HG02623 (cell line): Measurements from ENCODE around the gene RYR3.

Experiments
- ATAC-seq: cut with Tn5 transposase; IDR thresholded peaks from one replicate; pipeline ENCODE4 v1.9.1; 2021; ENCODE audit warnings: moderate library complexity; ENCODE audit not compliant: unreplicated experiment

Gene RYR3

DNA sequence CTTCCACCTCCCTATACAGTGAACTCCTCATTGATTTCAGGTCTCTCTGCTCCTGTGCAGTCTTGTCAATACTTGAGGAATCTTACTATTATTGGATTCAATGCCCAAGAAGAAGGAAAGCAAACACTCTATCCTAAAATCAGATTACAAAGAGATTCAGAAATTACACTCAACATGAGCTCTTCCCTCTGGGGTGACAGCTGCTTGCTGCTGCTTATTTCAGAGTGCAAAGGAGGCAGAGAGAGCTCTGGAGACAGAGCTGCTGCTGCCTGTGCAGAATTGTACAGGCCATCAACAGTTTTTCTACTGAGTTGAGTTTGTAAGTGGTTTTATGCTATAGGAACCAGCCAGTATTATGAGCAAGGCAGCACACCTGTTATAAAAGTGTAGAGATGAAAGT, 7.1 kb downstream of the RYR3 start:
- ATAC-seq = no peak

DNA sequence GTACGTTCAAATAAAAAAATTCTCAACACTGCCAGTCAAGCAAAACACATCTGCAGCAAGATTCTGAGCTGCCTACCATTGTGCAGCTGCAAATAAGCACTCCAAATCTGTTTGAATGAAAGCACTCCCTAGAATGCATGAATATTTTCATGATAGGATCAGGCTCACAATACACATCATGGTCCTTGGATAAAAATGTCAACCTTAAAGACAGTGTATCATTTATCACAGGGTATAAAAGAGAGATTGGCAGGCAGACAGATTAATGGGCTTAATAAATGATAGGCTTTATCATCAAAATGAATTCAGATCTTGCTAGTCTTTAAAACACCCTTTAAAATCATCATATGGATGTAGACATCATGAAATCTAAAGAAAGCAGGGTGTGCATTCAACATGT, 9.2 kb downstream of the RYR3 start:
- ATAC-seq = no peak

DNA sequence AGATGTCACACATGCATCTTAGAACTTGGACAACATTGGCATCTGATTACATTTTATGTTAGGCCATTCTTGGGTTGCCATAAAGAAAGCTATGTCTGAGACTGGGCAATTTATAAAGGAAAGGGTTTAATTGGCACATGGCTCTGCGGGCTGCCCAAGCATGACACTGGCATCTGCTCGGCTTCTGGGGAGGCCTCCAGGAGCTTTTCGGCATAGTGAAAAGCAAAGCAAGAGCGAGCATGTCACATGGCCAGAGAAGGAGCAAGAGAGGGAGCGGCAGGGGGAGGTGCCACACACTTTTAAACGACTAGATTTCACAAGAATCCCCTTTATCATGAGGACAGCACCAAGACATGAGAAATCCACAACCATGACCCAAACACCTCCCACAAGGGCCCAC, 11.3 kb downstream of the RYR3 start:
- ATAC-seq = no peak

DNA sequence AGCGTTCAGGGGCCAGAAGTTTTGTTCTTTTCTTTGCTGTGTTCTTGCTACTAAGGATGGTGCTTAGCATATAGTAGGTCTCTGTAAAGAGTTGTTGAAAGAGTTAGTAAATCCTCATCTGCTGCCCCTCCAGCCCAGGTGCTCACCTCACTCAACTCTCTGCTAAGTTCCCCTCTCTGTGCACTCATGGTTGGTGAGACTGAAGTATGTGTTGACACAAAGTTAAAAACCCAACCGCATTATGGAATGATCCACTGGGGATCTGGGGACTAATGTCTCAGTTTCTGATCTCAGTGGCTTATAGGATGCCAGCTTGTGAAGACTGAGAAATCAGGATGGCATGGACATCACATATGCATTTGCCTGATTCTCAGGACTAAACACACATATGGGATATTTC, 13.8 kb downstream of the RYR3 start:
- ATAC-seq = no peak

DNA sequence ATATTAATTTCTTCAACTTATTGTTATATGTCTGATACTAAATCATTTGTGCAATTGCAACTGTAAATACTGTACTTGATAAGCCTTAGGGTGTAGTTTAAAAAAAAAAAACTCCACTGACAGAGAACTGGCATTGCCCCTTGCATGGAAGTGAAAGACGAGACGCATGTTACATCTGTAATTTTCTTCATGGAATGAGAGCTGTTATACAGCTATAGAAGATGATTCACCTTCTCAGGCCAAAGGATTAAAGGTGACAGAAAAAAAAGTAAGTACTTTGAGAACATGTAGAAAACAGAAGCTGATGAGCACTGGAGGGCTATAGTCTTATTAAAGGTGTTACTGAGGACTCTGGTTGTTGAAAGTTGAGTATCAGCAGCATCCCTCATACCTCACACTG, 16.1 kb downstream of the RYR3 start:
- ATAC-seq = no peak

DNA sequence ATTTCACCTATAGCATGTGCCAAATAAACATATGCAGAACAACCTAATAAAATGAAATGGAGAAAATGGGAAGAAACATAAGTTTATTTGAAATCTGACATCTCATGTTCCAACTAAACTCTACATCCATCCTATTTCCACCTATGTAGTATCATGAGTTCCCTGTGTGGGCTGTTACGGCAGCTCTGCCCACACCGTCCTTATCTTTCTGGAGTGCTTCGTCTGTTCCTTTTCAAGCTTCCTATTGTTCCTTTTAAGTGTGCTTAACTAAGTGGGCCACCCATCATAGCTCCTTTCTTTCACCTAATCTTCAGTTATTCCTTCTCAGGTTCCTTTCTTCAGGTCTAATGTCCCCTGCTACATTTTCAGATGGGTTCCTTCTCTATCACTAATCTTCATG, 17.3 kb downstream of the RYR3 start:
- no peak for ATAC-seq

DNA sequence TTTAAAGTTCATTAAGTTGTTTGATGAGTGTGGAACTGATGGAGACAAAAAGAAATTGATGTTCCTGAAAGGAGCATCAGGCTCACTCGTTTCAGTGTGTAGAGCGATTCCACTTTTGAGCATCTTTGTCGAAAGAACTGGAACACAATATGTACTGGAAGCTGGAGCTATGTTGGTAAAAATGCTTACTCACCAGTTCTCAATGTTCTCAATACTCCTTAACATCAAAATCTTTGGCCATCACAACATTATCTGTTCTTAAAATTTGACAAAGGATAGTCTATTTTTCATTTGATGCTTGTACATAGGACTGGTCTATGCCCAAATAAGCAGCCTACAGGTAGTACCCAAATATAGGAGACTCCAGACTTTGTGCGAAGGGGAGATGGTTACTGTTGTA, 18.7 kb downstream of the RYR3 start:
- ATAC-seq = no peak

DNA sequence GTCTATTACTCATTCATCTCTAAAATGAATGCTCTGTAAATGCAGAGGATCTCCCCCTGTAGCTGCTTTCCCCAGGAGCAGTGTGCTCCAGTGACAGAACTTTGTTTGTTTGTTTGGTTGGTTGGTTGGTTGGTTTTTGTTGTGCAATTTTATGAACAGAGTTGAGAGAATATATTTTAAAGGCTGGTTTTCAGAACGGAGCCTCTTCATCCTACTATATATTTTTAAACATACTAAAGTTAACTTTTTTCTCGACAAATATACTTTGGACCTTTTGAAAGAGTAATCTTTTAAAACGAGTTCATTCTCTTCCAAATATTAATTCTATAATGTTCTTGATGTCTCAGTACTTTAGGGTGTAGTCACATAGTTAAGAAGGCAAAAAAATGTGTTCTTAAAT, 20.2 kb downstream of the RYR3 start:
- no peak for ATAC-seq

DNA sequence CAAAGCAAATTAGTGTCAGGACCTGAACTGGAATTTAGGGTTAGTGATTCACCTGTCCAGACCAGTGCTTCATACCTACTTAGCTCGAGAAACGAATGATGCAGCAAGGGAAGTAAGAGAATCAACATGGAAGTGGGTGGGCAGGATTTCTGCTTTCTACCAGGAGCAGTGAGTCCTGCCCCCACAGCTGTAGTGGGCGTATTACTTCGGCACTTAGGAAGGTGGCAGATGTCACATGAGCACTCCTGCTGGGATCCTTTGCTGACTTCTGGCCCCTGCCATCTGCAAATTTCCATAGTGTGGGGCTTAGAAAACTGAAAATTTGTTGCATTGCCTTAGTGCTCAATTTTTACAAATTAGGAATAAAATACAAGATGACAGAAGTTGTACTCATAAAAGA, 31.2 kb downstream of the RYR3 start:
- ATAC-seq = no peak

DNA sequence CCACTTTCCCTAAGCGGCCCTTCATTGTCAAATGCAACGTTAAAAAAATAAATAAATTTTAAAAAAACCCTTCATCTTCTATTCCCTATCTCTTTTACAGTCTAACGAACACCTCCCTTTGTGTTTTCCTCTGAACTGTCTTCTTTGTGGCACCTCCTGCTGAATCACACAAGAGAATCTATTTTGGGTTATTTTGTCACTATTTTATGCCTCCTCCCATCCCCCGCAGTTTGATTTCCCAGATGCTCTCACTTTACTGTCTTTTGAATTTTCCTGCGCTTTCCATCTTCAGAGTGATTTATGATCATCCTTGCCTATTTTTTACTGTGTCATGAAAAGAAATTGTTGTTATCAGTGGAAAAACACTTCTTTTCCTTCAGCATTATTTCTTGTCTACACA, 32.5 kb downstream of the RYR3 start:
- no peak for ATAC-seq

DNA sequence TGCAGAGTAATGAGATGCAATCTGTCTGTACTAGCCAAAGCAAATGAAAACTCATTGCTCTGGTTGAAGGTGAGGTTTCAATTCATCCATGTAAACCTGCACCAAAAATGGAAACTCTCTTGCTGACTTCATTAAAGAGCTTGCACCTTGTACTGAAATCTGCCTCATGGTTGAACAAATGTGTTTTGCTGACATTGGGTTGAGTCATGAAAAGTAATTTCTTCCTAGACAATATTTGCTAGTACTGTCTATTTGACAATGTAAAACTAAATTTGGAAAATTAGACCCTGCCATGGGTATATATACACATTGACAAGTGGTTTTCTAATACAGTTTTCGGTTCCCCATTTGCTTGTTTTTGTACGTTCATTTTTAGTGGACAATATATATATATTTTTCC, 33.3 kb downstream of the RYR3 start:
- ATAC-seq = no peak

DNA sequence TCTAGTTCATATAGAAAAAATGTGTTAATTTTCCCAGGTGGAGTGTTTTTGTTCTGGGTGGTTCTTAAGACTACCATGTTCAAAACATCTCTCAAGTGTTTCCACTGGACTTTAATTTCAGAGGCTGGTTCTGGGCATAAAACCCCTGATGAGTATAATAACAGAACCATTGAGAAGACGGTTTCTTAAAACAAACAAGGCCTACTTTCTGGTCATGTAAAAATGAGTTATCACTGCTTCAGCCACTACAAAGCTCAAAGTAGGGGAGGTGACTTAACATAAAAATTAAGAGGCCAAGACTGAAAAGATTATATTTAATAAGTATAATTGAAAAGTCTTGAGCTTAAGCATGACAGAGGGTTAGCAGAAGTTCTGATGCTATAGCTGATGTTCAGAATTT, 33.8 kb downstream of the RYR3 start:
- no peak for ATAC-seq

DNA sequence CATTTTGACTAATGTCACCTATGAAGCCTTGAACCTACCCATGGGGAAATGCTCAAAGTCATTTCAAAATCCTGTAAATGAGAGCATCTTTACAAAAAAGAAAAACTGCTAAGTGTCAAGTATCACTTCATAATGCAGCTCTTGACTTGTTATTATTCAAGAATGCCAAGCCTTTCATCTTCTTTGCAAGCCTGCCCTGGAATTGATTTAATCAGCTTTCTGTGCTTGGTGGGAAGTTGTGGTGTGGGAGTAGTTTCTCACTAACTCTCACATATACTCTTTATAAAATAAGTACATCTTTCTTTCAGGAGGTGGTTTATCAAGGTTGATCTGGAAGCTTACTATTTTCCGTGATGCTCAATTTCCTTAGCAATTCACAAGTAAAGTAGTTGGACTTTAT, 43.6 kb downstream of the RYR3 start:
- no peak for ATAC-seq

DNA sequence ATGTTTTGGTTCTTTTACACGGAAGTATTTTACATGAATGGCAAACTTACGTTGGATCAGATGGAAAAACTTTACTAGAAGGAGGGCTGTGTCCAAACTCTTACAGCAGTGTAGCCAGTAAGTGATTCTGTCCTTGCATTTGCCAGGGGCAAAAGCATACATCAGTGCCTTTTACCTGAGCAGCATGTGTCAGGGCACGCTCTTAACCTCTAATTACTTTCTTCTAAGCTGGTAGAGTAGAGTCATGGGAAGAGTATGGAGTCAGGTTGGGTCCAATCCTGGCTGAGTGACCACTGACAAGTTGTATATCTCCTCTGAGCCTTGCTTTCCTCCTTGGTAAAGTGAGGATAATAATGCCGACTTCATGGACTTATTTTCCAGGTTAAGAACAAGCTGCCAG, 47.1 kb downstream of the RYR3 start:
- no peak for ATAC-seq

DNA sequence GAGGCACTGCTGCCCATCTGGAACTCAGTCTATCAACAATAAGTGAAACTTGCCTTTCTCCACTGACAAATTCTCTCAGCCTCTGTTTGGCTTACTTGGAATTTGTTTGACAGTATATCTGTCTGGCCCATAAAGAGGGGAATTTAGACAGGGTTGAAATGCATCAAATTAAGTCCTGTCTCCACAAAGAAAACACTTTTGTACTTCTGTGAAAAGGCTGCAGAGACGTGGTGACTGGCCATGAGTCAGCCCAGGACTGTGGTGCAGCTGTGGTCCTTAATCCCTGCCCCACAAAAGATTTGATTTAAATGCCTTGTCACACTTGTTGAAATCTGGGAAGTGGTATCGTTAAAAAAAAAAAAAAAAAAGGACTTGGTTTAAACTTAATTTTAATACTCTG, 47.5 kb downstream of the RYR3 start:
- ATAC-seq = no peak

DNA sequence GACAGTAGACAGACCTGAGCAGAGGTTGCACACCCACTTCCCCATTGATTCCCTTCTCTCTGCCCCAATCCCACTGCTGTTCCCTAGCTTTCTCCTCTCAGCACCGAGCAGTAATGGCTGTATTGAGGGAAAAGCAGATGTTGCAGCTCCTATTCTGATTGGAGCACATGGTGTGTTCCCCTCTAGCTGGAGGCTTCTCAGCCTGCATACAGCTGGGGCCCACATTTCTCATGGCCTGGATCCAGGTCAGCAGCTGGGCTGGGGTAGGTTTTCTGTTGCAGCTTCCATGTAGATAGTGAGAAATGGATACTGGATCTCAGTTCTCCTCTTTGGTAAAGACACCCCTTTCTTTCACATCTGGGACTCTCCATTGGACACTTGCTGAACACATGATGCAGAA, 50.1 kb downstream of the RYR3 start:
- no peak for ATAC-seq

DNA sequence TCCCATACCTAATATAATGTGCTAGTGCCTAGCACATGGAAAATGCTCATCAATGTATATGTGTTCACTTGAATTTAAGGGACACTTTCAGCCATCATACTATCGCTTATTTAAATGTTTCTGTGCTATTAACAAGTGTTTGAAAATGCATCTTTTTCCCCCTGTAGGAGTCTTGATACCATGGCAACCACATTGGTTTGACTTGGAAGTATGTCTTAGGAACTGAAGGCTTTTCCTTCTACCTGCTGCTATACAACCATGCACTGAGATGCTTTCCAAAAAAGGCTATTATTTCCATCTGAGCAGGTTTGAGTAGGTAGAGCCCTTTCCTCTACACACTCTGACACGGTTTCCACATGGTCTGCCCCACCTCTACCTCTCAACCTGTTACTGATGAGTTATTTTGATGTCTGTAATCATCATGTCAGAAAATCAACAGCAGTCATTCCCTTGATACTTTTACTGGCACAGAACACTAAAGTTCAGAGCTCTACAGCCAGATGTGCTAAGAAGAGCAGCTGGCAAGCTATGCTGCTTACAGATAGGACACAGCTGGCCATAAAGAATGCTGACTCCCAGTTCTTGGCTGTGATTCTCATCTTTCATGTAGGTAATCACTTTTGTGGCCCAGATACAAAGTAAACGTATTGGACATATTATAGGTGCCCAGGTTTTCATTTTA, 59.3 kb downstream of the RYR3 start:
- ATAC-seq = no peak

DNA sequence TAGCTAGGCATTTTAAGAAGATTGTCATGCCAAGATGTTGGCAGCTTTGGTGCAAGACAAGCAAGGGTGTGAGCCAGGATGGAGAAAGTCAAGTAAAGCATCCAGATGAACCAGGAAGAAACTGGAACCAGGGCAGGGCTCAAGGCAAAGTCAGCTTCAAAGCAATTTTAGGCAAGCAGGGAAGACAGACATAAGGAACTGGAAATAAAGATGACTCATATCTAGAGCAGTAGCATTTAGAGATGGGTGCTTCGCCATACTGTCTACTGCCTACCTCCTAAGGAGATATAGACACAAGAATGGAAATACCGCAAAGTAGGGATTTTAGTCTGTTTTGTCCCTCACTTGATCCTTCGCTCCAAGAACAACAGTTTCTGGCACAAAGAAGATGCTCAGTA, 59.9 kb downstream of the RYR3 start:
- ATAC-seq = no peak

DNA sequence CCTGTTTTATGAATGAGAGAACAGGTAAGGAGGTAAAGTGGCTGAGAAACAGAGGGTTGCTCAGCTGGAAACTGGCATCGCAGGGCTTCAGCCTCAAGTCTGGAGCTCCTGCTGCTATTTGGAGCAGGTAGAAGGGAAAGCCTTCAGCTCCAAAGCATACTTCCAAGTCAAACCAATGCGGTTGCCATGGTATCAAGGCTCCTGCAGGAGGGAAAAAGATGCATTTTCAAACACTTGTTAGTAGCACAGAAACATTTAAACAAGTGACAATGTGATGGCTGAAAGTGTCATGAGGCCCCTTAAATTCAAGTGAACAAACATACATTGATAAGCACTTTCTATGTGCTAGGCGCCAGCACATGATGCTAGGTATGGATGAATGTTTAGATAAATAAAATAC, 60.4 kb downstream of the RYR3 start:
- ATAC-seq = no peak

DNA sequence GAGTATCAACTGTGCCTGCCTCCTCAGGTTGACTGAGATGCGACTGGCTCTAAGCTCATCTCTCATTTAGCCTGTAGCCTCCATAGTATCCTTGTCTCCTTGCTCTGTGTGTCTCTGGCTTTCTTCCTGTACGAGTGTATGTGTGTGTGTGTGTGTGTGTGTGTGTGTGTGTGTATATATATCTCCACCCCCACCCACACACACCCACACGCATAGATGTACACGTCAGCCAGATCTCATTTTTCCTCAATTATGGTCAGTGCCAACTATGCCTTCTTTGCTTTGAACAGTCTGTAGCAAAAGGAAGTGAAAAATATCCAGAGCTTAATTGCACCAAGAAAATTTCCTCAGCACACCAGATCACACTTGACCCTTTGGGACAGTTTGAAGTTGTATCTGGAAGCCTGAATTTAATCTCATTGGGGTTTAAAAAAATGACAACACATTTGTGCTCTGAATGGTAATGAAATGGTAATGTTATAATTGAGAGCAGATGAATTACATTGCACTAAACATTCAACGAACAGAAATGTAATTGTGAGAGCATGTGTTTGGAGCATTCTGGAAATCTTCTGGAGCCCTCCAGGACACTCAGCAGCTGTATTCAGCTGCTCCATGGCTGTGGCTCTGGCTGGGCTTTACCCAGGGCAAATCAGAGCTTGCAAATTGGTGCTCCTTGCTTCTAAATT, 63.6 kb downstream of the RYR3 start:
- no peak for ATAC-seq

DNA sequence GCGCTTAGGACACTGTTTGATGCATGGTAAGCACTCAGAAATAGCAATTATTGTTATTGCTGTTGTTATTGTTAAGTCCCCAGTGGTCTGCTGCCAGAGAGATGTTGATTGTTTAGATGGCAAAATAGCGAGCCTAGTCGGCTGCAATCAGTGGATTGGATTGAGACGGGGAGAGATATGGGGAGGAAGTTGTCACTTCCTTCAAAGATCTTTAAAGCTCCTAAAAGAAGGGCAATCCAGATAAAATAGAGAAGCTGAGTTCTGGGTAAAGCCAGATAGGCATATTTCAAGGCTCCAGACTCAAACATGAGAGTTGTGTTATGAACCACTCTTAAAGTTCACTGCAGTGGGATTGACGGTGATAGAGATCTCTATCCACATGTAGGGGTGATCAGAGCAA, 64.5 kb downstream of the RYR3 start:
- ATAC-seq = no peak

DNA sequence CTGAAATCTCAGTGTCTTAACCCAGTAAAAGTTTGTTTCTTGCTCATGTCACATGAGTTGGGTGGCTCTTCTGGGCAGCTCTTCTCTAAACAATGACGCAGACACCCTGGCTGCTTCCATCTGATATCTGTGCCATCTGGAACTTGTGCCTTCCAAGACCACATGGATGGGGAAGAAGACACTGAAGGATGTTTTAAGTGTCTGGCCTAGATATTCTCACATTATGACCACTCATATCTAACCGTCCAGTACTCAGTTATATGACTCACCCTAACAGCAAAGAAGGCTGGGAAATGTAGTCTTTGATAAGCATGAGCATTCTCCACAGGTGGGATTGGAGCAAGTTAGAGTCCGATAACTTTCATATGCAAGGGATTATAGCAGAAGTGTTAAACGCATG, 66.4 kb downstream of the RYR3 start:
- ATAC-seq = no peak

DNA sequence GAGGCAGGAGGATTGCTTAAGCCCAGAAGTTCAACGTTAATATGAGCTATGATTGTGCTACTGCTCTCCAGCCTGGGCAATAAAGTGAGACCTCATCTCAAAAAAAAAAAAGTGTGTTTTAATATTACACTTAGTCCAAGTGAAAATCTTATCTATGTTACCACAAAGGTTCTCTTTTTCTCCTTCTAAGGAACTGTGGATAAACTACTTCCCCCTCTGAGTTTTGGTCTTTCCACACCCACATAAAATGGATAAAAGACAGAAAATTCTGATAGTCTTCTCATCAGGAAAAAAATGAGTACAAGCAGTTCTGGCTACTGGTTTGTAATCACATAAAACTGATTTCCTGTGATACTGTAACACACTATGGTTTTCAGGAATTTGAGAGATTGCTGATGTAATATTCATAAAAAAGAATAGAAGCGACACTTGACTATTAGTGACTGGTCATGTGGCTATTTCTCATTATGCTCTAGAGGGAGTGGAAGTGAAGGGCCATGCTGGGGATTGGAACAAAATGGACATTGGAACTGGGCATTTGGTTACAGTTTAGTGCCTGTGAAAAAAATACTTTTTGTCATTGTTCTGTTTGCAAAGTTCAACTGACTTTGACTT, 68.2 kb downstream of the RYR3 start:
- ATAC-seq = no peak
